DOHH2 (cell line): ENCODE results near the gene NAA35.
"Not testable (repeated sequence)": the region's sequence is repeated elsewhere in the genome, so short reads cannot be mapped to it uniquely, and the experiment has no call there.

Experiments used
- H3F3A ChIP-seq: fragments of 200-600 bp; sonication (generic), shearing (Covaris generic); 2 replicates; pipeline ENCODE4 v1.6.0; 2016; ENCODE audit warnings: antibody characterized with exemption, mild to moderate bottlenecking; ENCODE audit not compliant: control insufficient read depth, insufficient read depth
- H3K27ac ChIP-seq: fragments of 200-600 bp; sonication (generic); 2 replicates; pipeline ENCODE4 v1.5.1; 2014; ENCODE audit warnings: low read depth, mild to moderate bottlenecking, low read length, moderate library complexity
- H3K27me3 ChIP-seq: fragments of 200-600 bp; sonication (generic); 2 replicates; pipeline ENCODE4 v1.6.1; 2014; ENCODE audit warnings: mild to moderate bottlenecking, low read length, mixed read lengths; ENCODE audit not compliant: control insufficient read depth
- H3K36me3 ChIP-seq: fragments of 200-600 bp; sonication (generic); 2 replicates; pipeline ENCODE4 v1.6.1; 2014; ENCODE audit warnings: mild to moderate bottlenecking, low read length, moderate library complexity, mixed read lengths; ENCODE audit not compliant: control insufficient read depth
- H3K4me1 ChIP-seq: fragments of 200-600 bp; sonication (generic); 2 replicates; pipeline ENCODE4 v1.6.1; 2014; ENCODE audit warnings: mild to moderate bottlenecking, low read length, mixed read lengths; ENCODE audit not compliant: control insufficient read depth
- H3K4me2 ChIP-seq: fragments of 200-600 bp; sonication (generic); 2 replicates; pipeline ENCODE4 v1.6.0; 2014; ENCODE audit warnings: mild to moderate bottlenecking, low read length, moderate library complexity
- H3K4me3 ChIP-seq: fragments of 200-600 bp; sonication (generic); 2 replicates; pipeline ENCODE4 v1.5.1; 2014; ENCODE audit warnings: mild to moderate bottlenecking, low read length, mixed read lengths
- H3K79me2 ChIP-seq: fragments of 200-600 bp; sonication (generic); 2 replicates; pipeline ENCODE4 v1.6.1; 2014; ENCODE audit warnings: mild to moderate bottlenecking, low read length, mixed read lengths; ENCODE audit not compliant: control insufficient read depth
- H3K9me2 ChIP-seq: fragments of 200-600 bp; sonication (generic); replicated peaks from 2 replicates; pipeline ENCODE4 v1.6.1; 2014; ENCODE audit warnings: mild to moderate bottlenecking, low read length, mixed read lengths; ENCODE audit not compliant: control insufficient read depth
- H3K9me3 ChIP-seq: fragments of 200-600 bp; sonication (generic); 2 replicates; pipeline ENCODE4 v1.6.1; 2014; ENCODE audit warnings: antibody characterized with exemption, low read length, mixed read lengths; ENCODE audit not compliant: control insufficient read depth, insufficient read depth
- H4K20me1 ChIP-seq: fragments of 200-600 bp; sonication (generic); 2 replicates; pipeline ENCODE4 v1.6.0; 2014; ENCODE audit warnings: low read depth, mild to moderate bottlenecking, antibody characterized with exemption, low read length, moderate library complexity; ENCODE audit not compliant: control insufficient read depth, insufficient read depth
- EZH2phosphoT487 ChIP-seq: fragments of 200-600 bp; sonication (generic); IDR thresholded peaks from 2 replicates; pipeline ENCODE4 v1.6.1; 2017; ENCODE audit warnings: borderline replicate concordance, mild to moderate bottlenecking, antibody characterized with exemption, low read length, moderate library complexity, mixed read lengths
- TF ChIP-seq, protein P1 (sequence below): fragments of 200-600 bp; sonication (generic); IDR thresholded peaks from one replicate; pipeline ENCODE4 v1.5.1; 2014; ENCODE audit warnings: antibody characterized with exemption, mild to moderate bottlenecking, low read depth, low read length; ENCODE audit not compliant: poor library complexity, severe bottlenecking

The NAA35 gene

DNA sequence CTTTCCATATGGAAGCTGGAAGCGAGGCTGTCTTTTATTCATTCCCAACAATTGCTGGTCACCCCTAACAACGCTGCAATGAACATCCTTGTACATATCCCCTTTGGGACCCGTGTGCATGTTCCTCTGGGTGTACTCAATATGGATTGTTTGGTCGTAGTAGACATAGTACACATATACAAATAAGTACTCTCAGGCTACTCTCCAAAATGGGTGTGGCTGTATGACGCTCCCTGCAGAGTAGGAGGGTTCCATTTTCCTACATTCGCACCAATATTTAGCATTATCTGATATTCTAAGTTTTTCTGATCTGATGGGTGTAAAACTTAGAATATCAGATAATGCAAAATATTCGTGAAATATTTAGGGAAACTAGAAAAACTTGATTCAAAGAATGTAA lies 23.2 kb upstream of the NAA35 start:
- Histone ChIP-seq H3K9me3 (no peaks in the 10 kb centered on the region), H3K27ac (no peak overlapping the region), H3K4me1 (no peaks in the 10 kb centered on the region), H3K4me3 (no peak overlapping the region), H3K36me3 (no peaks in the 10 kb centered on the region), H3F3A (no peaks in the 10 kb centered on the region), H3K4me2 (no peak overlapping the region), H3K79me2 (no peaks in the 10 kb centered on the region), H4K20me1 (no peaks in the 10 kb centered on the region), H3K9me2 (no peaks in the 10 kb centered on the region), H3K27me3 (peaks cover 15% of the 10 kb centered on the region)
- TF ChIP-seq EZH2phosphoT487 = no peak
- TF ChIP-seq, protein P1, sequence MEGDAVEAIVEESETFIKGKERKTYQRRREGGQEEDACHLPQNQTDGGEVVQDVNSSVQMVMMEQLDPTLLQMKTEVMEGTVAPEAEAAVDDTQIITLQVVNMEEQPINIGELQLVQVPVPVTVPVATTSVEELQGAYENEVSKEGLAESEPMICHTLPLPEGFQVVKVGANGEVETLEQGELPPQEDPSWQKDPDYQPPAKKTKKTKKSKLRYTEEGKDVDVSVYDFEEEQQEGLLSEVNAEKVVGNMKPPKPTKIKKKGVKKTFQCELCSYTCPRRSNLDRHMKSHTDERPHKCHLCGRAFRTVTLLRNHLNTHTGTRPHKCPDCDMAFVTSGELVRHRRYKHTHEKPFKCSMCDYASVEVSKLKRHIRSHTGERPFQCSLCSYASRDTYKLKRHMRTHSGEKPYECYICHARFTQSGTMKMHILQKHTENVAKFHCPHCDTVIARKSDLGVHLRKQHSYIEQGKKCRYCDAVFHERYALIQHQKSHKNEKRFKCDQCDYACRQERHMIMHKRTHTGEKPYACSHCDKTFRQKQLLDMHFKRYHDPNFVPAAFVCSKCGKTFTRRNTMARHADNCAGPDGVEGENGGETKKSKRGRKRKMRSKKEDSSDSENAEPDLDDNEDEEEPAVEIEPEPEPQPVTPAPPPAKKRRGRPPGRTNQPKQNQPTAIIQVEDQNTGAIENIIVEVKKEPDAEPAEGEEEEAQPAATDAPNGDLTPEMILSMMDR = no peak

DNA sequence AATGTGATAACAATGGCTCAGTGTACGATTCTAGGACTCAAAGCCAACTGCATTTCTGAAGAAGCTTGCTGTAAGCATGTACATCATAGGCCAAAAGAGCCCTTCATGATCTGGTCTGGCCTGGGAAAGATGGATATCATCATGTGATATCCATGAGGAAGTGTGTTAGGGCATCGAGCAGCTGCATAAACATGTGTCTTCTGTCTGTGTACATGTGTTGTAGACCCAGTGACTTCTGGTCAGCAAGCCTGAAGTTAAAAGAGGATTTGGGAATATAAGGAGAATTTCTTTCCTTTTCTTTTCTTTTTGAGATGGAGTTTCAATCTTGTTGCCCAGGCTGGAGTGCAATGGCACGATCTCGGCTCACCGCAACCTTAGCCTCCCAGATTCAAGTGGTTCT lies 15.5 kb upstream of the NAA35 start:
- TF ChIP-seq, protein P1 = no peak
- TF ChIP-seq EZH2phosphoT487 = no peak
- Histone ChIP-seq H3K27ac (no peak overlapping the region), H3F3A (no peaks in the 10 kb centered on the region), H3K9me2 (no peaks in the 10 kb centered on the region), H3K4me2 (no peak overlapping the region), H3K4me3 (no peak overlapping the region), H3K9me3 (no peaks in the 10 kb centered on the region), H3K4me1 (no peaks in the 10 kb centered on the region), H3K79me2 (no peaks in the 10 kb centered on the region), H4K20me1 (no peaks in the 10 kb centered on the region), H3K27me3 (peaks cover 12% of the 10 kb centered on the region), H3K36me3 (no peaks in the 10 kb centered on the region)

DNA sequence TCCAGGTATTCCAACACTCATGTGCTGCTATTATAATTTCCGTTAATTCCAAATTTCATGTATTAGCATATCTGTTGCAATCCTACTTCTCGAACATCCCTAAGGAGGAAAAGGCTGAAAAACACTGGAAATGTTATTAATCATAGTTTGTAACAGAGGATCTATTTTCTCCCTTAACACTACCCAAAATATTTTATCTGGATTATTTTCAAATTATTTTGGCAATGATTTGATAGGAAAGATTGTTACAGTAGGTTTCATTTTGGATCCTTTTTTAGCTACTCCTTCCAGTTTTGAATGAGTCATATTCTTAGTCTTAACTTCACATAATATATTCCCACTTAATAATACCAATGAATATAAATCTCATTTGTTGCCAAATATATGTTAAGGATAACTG lies 13.9 kb upstream of the NAA35 start:
- Histone ChIP-seq H3K36me3 (no peaks in the 10 kb centered on the region), H3K4me2 (no peak overlapping the region), H3F3A (no peaks in the 10 kb centered on the region), H3K27ac (no peak overlapping the region), H3K4me1 (no peaks in the 10 kb centered on the region), H4K20me1 (no peaks in the 10 kb centered on the region), H3K9me2 (no peaks in the 10 kb centered on the region), H3K27me3 (peaks cover 12% of the 10 kb centered on the region), H3K4me3 (no peak overlapping the region), H3K9me3 (no peaks in the 10 kb centered on the region), H3K79me2 (no peaks in the 10 kb centered on the region)
- no peak for TF ChIP-seq EZH2phosphoT487
- TF ChIP-seq, protein P1 = no peak

DNA sequence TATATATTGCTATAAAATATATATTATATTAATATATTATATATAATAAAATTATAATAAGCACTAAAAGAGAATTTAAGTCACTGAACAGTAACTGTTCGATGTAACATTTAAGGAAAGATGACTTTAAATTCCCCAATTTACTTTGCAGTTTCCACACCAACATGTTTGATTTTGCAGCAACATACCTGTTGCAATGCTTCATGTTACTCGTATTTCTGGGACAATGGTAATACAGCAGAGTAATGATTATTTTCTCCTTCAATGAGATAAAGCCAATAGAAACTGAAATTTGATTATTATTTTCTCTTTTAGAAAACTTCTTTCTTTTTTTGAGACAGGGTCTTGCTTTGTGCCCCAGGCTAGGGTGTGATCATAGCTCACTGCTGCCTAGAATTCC lies 9.5 kb upstream of the NAA35 start:
- H3K27me3 ChIP-seq = peaks cover 11% of the 10 kb centered on the region
- no peak overlapping the region for H3K4me3 ChIP-seq
- H3K9me3 ChIP-seq = no peaks in the 10 kb centered on the region
- no peaks in the 10 kb centered on the region for H3K79me2 ChIP-seq
- H3K4me1 ChIP-seq = no peaks in the 10 kb centered on the region
- no peak overlapping the region for H3K27ac ChIP-seq
- no peak overlapping the region for H3K4me2 ChIP-seq
- peaks cover 5% of the 10 kb centered on the region for H4K20me1 ChIP-seq
- no peaks in the 10 kb centered on the region for H3K9me2 ChIP-seq
- no peaks in the 10 kb centered on the region for H3K36me3 ChIP-seq
- no peaks in the 10 kb centered on the region for H3F3A ChIP-seq
- TF ChIP-seq, protein P1 = no peak
- TF ChIP-seq EZH2phosphoT487 = no peak

DNA sequence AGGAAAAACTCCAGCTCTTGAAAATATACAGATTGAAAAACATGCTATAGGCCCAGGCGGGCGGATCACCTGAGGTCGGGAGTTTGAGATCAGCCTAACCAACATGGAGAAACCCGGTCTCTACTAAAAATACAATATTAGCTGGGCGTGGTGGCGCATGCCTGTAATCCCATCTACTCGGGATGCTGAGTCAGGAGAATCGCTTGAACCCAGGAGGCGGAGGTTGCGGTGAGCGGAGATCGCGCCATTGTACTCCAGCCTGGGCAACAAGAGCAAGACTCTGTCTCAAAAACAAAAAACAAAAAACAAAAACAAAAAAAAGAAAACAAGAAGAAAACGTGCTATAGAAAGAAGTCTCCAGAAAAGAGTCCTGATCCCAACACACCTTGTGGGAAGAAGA lies 5.0 kb upstream of the NAA35 start:
- not testable (repeated sequence) for H3K4me1 ChIP-seq, H4K20me1 ChIP-seq, H3K4me3 ChIP-seq, H3K9me3 ChIP-seq, H3K27ac ChIP-seq, H3K4me2 ChIP-seq, H3F3A ChIP-seq, H3K9me2 ChIP-seq, H3K79me2 ChIP-seq, H3K36me3 ChIP-seq
- peaks cover 35% of the 10 kb centered on the region for H3K27me3 ChIP-seq
